ENCODE measurements around the gene NFKB2.

Gene NFKB2

DNA sequence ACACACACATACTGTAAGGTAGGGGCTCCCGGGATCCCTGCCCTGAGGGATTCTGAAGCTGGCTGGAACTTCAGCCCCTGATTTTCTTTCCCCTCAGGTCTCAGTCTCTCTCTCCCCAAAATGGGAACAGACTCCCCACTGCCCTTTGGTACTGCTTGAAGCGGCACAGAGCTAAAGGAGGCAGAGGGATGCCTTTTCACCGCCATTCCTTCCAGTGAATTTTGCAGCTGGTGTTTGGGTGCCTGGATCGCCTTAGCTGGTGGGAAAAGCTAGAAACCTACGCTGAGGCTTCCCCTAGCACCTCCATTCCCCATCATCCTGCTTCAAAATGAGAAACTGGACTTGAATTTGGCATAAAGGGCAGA lies 39.6 kb downstream of the NFKB2 start:
- TF ChIP-seq, protein P1, sequence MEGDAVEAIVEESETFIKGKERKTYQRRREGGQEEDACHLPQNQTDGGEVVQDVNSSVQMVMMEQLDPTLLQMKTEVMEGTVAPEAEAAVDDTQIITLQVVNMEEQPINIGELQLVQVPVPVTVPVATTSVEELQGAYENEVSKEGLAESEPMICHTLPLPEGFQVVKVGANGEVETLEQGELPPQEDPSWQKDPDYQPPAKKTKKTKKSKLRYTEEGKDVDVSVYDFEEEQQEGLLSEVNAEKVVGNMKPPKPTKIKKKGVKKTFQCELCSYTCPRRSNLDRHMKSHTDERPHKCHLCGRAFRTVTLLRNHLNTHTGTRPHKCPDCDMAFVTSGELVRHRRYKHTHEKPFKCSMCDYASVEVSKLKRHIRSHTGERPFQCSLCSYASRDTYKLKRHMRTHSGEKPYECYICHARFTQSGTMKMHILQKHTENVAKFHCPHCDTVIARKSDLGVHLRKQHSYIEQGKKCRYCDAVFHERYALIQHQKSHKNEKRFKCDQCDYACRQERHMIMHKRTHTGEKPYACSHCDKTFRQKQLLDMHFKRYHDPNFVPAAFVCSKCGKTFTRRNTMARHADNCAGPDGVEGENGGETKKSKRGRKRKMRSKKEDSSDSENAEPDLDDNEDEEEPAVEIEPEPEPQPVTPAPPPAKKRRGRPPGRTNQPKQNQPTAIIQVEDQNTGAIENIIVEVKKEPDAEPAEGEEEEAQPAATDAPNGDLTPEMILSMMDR (IDR thresholded peaks at IDR 0.05; ENCODE audit: extremely low read depth, insufficient read depth, missing control alignments) = no peak
- in situ Hi-C loops (cut with MboI; ENCODE audit: low pct_unique_long_range_greater_than_20kb, low sequenced_read_pairs, unreplicated experiment) = no loop called here
- no peak for DNase-seq (ENCODE audit: low spot score)

DNA sequence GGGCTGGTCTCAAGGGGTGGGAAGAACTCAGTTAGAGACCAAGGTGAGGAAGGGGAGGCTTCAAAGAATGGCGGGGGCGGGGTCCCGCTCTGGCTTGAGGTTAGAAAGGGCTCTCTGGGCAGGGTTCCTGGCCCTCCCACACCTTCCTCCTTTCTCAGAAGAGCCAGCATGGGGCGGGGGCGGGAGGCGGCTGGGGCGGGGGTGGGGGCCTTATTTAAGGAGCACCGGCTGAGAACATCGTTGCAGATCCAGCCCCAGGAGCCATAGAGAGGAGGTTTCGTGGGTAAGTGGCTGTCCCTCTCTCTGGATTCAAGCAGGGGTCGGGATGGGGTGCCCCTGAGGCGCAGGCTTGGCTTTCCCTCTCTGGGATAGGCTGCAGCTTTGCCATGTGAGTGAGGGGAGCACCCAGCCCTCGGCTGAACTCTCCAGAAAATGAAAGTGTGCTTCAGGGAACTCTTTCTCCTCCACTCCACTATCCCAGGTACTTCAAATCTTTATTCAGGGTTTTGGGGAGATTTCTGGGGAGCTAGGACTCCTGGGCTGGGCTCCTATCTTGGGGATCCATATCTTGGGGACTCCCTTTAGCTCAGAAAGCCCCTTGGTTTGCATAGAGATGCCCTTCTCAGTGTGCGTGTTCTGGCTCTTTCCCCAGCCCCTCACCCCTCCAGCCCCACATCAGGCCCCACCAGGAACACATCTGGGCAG lies 40.2 kb downstream of the NFKB2 start:
- in situ Hi-C loops (cut with MboI; ENCODE audit: low pct_unique_long_range_greater_than_20kb, low sequenced_read_pairs, unreplicated experiment) = no loop called here
- TF ChIP-seq, protein P1 (IDR thresholded peaks at IDR 0.05; ENCODE audit: extremely low read depth, insufficient read depth, missing control alignments) = no peak
- no peak for DNase-seq (ENCODE audit: low spot score)

DNA sequence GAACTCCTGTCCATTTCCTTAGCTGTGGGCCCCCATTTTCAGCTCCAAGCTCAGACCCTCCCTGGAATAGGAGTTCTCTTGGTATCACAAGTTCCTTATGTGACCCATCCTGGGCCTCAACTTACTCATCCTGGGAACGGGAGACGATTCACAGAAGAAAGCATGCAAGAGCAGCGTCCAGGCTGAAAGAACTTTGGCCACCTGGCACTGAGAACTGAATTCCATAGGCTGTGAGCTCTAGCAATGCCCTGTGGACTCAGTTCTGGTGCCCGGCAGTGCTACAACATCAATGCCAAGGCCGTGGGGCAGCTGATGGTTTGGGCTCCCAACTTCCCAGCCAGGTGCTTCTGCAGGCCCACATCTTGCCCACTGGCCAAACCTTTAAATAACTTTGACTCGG lies 40.8 kb downstream of the NFKB2 start:
- no peak for DNase-seq (ENCODE audit: low spot score)
- TF ChIP-seq, protein P1 (IDR thresholded peaks at IDR 0.05; ENCODE audit: extremely low read depth, insufficient read depth, missing control alignments) = no peak
- in situ Hi-C loops (cut with MboI; ENCODE audit: low pct_unique_long_range_greater_than_20kb, low sequenced_read_pairs, unreplicated experiment) = no loop called here

DNA sequence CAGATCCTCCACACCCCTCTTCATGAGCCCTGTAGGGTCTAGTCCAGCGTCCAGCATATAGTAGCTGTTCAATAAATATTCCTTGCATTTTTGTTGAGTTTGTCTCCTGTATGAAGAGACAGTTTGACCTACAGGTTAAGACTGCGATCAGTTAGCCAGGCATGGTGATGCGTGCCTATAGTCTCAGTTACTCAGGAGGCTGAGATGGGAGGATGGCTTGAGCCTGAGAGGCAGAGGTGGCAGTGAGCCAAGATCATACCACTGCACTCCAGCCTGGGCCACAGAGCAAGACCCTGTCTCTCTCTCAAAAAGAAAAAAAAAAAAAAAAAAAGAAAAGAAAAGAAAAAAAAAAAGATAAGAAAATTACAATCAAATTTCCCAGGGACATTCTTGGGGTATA lies 42.0 kb downstream of the NFKB2 start:
- DNase-seq (ENCODE audit: low spot score) = no peak
- TF ChIP-seq, protein P1 (IDR thresholded peaks at IDR 0.05; ENCODE audit: extremely low read depth, insufficient read depth, missing control alignments) = no peak
- in situ Hi-C loops (cut with MboI; ENCODE audit: low pct_unique_long_range_greater_than_20kb, low sequenced_read_pairs, unreplicated experiment) = no loop called here

DNA sequence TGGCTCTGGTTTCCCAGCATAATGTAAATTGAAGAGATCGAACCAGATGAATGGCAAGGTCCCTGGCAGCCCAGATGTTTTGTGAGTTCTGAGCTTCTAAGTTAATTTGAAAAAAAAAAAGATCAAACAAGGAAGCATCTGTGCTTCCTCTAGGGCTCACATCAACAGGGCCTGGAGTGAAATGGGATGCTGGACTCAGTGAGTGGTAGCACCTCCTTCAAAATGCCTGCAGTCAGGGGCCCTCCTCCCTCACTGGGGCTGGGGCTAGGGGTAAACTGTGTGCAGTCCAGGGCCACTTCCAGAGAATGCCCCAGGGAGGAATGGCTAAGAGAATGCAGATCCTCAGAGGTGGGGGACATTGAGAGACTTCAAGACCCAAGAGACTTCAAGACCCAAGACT lies 42.9 kb downstream of the NFKB2 start:
- in situ Hi-C loops (cut with MboI; ENCODE audit: low pct_unique_long_range_greater_than_20kb, low sequenced_read_pairs, unreplicated experiment) = no loop called here
- TF ChIP-seq, protein P1 (IDR thresholded peaks at IDR 0.05; ENCODE audit: extremely low read depth, insufficient read depth, missing control alignments) = no peak
- DNase-seq (ENCODE audit: low spot score) = no peak

DNA sequence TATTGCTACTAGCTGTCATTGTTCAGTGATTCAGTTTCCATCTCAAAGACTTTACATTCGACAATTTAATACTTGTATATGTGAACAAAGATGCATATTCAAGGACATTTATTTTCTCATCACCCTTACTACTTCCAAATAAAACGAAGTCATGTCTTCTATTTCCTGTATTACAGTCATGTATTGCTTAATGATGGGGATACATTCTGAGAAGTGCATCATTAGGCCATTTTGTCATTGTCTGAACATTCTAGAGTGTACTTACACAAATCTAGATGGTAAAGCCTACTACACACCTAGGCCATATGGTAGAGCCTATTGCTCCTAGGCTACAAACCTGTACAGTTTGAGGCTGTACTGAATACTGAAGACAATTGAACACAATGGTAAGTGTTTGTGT lies 49.3 kb downstream of the NFKB2 start:
- DNase-seq (ENCODE audit: low spot score) = no peak
- TF ChIP-seq, protein P1 (IDR thresholded peaks at IDR 0.05; ENCODE audit: extremely low read depth, insufficient read depth, missing control alignments) = no peak
- in situ Hi-C loops (cut with MboI; ENCODE audit: low pct_unique_long_range_greater_than_20kb, low sequenced_read_pairs, unreplicated experiment) = no loop called here

Data from GM13977 (cell line).